Upper lobe of right lung (tissue), 1 donor: ENCODE measurements around the gene SEMA6B. TPM values are rescaled to one million over a fixed set of nuclear protein-coding genes. Genes with fewer than 3 reads are reported as not detected.

Source experiments
- ATAC-seq: fragments of 200-7000 bp; cut with Tn5 transposase; one replicate; pipeline ENCODE4 v1.9.1; 2020; ENCODE audit warnings: mild to moderate bottlenecking, moderate library complexity
- DNase-seq: peaks from one replicate; pipeline ENCODE4 v3.0.0-alpha.2; 2020
- H3K27ac ChIP-seq: fragments of 200-600 bp; one replicate; pipeline ENCODE4 v1.8.0; 2022
- H3K27me3 ChIP-seq: fragments of 200-600 bp; one replicate; pipeline ENCODE4 v1.8.0; 2022; ENCODE audit warnings: mild to moderate bottlenecking
- H3K36me3 ChIP-seq: fragments of 200-600 bp; one replicate; pipeline ENCODE4 v1.8.0; 2022
- H3K4me1 ChIP-seq: fragments of 200-600 bp; one replicate; pipeline ENCODE4 v1.8.0; 2022
- H3K4me3 ChIP-seq: fragments of 200-600 bp; one replicate; pipeline ENCODE4 v1.8.0; 2022; ENCODE audit warnings: mild to moderate bottlenecking
- H3K9me3 ChIP-seq: fragments of 200-600 bp; one replicate; pipeline ENCODE4 v1.8.0; 2022
- CTCF ChIP-seq: fragments of 200-600 bp; IDR thresholded peaks from one replicate; pipeline ENCODE4 v1.8.0; 2022; ENCODE audit warnings: antibody characterized with exemption
- intact Hi-C: fragments of 100-400 bp; cut with DNase I; formaldehyde crosslinking; loops from one replicate; pipeline ENCODE4 v1.11.0; 2022
- total RNA-seq: library from RNA; stranded (reverse); fragmentation: NEBNext Ultra II Directional; extraction: Animal tissue kit (Norgen Biotek cat#: 25700); gene quantifications from one replicate; pipeline ENCODE4 v1.2.1, GENCODE V29; 2021
- donor health status: DM: no; HTN: yes; CAD: no; lungs with severe emphysema.

SEMA6B gene
- total RNA-seq, 1 donor from 2014 or later: 20.3 TPM

- Histone ChIP-seq H3K9me3 (no peaks in the 10 kb centered on the region), H3K36me3 (peaks cover 34% of the 10 kb centered on the region), H3K27ac (no peak overlapping the region), H3K4me1 (no peaks in the 10 kb centered on the region), H3K4me3 (no peak overlapping the region), H3K27me3 (no peaks in the 10 kb centered on the region)
- ATAC-seq (no peak), DNase-seq (no peak)
- intact Hi-C loops: no loop called here
- no peak for TF ChIP-seq CTCF
Observed at GRCh38 chr19:4502282-4503131, 57.0 kb downstream of the SEMA6B start.

DNA sequence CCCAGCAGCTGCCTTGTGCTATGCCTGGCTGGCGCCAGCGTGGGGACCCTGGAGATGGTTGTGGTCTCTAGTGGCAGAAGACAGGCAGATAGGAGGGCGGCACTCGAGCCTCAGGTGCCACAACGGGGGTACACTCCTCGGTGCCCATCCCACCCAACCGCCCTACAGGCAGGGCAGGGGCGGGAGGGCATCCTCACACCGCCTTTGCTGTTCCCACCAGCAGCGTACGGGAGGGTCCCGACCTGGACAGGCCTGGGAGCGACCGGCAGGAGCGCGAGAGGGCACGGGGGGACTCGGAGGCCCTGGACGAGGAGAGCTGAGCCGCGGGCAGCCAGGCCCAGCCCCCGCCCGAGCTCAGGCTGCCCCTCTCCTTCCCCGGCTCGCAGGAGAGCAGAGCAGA is 57.8 kb downstream of the SEMA6B start:
- Histone ChIP-seq H3K4me3 (no peak overlapping the region), H3K4me1 (no peaks in the 10 kb centered on the region), H3K9me3 (no peaks in the 10 kb centered on the region), H3K27ac (no peak overlapping the region), H3K27me3 (no peaks in the 10 kb centered on the region), H3K36me3 (peaks cover 43% of the 10 kb centered on the region)
- ATAC-seq (no peak), DNase-seq (no peak)
- intact Hi-C loops: no loop called here
- no peak for TF ChIP-seq CTCF

GRCh38 chr19:4500841-4501591 is 58.5 kb downstream of the SEMA6B start:
- no peak for TF ChIP-seq CTCF
- peaks cover 49% of the 10 kb centered on the region for H3K36me3 ChIP-seq

GRCh38 chr19:4499855-4500254 is 59.6 kb downstream of the SEMA6B start:
- intact Hi-C loops: no loop called here
- no peak overlapping the region for H3K27ac ChIP-seq
- H3K4me3 ChIP-seq: no peak overlapping the region
- H3K9me3 ChIP-seq: no peaks in the 10 kb centered on the region
- TF ChIP-seq CTCF: no peak
- H3K36me3 ChIP-seq: peaks cover 58% of the 10 kb centered on the region
- ATAC-seq (no peak), DNase-seq (no peak)
- H3K27me3 ChIP-seq: no peaks in the 10 kb centered on the region
- no peaks in the 10 kb centered on the region for H3K4me1 ChIP-seq

More at GRCh38 chr19:4500841-4501591, 58.5 kb downstream of the SEMA6B start:
- H3K4me3 ChIP-seq: no peak overlapping the region
- intact Hi-C loops: no loop called here
- no peaks in the 10 kb centered on the region for H3K27me3 ChIP-seq
- DNase-seq: no peak
- H3K27ac ChIP-seq: no peak overlapping the region
- no peak for ATAC-seq
- H3K9me3 ChIP-seq: no peaks in the 10 kb centered on the region
- no peaks in the 10 kb centered on the region for H3K4me1 ChIP-seq

DNA sequence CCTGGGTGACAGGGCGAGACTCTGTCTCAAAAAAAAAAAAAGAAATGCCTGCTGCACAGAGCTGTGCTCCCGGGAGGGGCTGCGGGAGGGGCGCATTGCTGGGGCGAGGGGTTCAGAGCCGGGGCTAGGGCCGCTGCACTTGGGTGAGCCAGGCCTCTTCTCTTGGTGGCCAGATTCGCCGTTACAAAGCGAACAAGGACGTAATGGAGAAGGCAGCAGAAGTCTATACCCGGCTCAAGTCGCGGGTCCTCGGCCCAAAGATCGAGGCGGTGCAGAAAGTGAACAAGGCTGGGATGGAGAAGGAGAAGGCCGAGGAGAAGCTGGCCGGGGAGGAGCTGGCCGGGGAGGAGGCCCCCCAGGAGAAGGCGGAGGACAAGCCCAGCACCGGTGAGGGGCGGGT is 60.2 kb downstream of the SEMA6B start:
- H3K27ac ChIP-seq: no peak overlapping the region
- intact Hi-C loops: no loop called here
- no peaks in the 10 kb centered on the region for H3K9me3 ChIP-seq
- no peak for TF ChIP-seq CTCF
- peaks cover 63% of the 10 kb centered on the region for H3K36me3 ChIP-seq
- H3K27me3 ChIP-seq: no peaks in the 10 kb centered on the region
- no peak overlapping the region for H3K4me3 ChIP-seq
- ATAC-seq (no peak), DNase-seq (no peak)
- no peaks in the 10 kb centered on the region for H3K4me1 ChIP-seq
